Nucleus accumbens (tissue), 56 donors: ENCODE measurements around the gene HIVEP3.

Experiments used
- DNase-seq, 56 donors: peaks; one replicate each; lab custom pipeline; 2025; lab: John Stamatoyannopoulos, UW

The HIVEP3 gene

DNA sequence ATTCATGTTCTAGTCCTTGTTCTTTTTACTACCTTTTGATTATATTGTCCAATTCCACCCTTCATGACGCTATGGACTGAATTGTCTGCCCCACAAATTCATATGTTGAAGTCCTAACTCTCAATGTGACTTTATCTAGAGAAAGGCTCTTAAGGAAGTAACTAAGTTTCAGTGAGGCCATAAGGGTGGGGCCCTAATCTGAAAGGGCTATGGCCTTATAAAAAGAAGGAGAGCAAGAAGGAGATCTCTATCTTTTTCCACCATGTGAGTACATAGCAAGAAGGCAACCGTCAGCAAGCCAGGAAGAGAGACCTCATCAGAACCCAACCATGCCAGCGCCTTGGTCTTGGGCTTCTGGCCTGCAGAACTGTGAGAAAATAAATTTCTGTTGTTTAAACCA is 95.9 kb downstream of the HIVEP3 start:
- no peak for DNase-seq

DNA sequence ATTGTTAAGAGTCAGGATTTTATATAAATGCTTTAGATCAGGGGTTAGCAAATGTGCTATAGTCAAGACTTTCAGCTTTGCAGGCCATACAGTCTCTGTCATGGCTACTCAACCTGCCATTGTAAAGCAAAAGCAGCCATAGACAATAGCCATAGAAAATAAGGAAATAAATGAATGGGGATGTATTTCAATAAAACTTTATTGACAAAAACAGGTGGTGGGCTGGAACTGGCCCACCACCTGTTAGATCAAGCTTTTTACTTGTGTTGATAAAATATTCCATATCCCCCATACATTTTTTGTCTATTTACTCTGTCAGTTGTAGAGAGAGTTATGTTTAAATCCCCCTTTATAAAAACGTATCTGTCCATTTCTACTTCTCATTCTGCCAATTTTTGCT is 98.9 kb downstream of the HIVEP3 start:
- no peak for DNase-seq

DNA sequence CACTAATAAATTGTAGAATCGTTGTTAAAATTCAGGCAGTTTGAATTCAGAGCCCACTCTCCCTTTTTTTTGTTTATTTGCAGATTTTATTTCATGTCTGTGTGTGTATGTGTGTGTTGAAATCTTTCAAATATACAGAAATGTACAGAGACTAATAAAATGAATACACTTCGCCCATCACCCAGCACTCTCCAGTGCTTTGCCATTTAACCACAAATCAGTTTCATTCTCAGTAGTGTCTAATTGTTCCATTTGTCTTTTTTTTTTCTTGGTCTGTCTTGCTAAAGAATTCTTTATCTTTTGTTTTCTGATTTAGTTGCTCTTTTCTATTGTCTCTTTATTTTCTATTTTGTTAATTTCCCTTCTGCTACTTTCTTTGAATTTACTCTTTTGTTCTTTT is 99.7 kb downstream of the HIVEP3 start:
- no peak for DNase-seq

DNA sequence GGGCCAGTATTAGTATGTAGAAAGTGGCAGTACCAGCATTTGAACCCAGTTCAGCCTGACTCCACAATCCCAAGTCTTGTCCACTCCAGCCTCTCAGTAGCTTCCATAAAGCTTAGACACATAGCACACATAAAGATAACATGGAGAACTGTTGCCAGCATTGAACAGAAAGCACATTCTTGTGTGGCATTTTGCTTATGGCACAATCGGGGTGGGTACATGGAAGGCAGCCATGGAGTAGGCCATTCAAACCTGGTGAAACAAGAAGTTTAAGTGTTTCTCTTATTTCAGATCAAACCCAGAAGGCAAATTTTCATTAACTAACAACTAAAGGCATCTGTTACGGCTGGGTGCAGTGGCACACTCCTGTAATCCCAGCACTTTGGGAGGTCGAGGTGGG is 102.7 kb downstream of the HIVEP3 start:
- no peak for DNase-seq

DNA sequence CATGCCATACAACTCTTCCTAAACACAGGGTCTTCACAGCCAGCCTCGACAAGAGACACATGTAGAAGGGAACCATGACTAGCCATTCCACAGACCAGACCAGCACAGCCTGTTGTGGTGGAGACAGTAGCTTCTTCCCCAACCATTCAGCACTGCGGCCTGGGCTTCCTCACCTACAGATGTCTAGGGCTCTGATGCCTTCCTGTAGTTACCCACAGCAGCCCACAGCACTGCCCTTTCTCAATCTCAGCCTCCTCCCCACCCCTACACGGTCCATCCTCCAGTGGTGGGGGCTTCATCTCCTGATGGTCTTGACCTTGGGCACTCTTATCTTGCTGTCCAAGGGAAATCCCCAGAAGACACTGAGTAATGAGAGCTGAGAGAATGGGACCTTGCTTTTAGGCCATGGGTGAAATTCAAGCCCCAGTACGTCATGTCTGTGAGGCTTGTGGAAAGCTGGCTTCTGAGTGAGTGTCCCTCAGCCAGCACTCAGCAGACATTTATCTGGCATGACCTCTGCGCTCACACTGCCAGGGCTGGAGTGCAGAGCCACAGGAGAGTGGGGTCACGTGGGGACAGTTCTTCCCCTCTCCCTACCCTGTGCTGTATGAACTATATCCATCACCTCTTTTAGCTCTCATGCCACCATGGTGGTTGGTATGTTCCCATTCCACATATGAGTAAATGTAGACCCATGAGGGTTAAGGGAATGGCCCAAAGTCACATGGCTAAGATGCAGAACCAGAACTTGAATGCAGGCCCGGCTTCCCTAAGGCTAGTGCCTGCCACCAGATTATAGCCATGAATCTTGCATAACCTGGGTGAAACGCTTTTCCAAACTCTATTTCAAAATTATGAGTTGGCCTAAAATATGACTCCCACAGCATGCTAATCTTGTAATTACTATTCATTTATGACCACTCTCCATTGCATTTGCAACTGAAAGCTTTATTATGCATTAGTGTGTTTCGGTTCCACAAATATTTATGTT is 104.7 kb downstream of the HIVEP3 start:
- no peak for DNase-seq

DNA sequence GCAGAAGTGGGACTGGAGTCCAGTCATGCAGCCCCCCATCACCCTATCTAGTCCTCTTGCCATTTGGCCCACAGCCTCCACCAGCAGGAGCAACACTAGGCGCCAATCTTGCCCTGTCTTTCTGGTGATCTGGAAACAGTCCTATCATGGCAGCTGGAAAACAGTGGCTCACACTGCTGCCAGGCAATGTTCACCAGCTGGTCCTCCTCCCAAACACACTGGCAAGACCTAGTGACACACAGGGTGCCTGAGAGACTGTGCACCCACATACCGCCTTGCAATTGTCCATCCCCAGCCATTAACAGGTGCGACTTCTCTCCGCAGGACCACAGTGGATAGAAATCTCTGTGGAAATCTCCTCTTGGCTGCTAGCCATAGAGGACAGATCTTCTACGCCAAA is 105.5 kb downstream of the HIVEP3 start:
- DNase-seq = no peak

DNA sequence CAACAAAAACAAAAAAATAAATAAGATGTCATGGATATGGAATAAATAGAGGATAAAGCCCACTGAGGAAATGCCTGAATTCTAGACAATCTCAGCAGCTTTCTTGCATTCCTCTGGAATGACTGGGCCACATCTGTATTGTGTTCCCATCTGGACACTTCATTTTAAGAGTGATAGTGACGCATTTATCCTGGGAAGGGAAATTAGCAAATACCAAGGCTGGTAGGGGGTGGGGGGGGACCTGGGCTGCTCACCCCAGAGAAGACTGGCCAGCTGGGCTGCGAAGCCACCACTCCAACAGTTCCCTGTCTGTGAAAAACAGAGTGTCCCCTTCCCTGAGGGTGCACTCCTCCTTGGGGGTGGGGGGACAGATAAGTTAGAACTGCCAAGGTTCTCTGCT is 106.3 kb downstream of the HIVEP3 start:
- no peak for DNase-seq

DNA sequence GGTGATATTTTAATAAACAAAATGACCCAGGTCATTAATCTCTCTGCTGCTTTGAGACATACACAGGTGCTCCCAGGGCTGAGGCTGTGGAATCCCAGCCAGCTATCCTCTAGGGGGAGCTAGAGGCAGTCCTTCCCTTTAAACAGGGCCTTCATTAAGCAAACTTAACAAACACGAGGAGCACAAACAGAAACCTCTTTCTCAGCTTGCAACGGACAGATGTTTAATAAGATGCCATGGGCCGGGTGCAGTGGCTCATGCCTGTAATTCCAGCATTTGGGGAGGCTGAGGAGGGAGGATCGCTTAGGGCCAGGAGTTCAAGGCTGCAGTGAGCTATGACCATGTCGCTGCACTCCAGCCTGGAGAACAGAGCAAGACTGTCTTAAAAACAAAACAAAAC is 106.7 kb downstream of the HIVEP3 start:
- DNase-seq = peak in 11 of 56 donors; percentile 2 to 38 (median 14)

DNA sequence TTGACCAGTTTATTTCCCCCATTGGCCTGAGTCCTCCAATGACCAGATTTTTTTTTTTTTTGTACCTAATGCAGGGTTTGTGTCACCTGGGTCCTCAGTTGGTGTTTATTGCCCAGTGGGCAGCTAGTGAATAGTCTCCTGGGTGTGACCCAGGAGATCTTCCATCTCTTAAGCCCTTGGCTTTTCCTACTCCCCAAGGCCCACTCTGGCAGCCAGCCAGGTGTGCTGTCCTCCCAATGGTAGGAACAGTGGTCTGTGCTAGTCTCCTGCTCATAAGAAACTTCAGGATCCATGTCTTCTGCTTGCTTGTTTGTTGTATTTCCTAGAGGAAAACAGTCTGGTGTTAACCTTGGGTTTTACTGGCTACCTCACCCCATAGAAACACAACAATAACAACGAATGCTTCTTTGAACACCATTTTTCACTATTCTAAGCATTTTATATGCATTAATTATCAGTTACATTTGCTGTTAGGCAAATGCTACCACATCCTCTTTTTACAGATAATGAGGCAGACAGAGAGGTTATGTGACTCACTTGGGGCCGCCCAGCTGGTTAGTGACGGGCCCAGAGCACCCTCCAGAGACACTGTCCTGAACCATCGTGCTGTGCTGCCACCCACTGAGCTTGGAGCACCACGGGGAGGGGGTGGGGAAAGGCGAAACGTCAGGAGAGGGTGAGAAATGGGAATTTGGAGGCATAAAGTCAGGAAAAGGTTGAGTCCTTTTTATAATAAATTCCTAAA is 107.5 kb downstream of the HIVEP3 start:
- DNase-seq = no peak

DNA sequence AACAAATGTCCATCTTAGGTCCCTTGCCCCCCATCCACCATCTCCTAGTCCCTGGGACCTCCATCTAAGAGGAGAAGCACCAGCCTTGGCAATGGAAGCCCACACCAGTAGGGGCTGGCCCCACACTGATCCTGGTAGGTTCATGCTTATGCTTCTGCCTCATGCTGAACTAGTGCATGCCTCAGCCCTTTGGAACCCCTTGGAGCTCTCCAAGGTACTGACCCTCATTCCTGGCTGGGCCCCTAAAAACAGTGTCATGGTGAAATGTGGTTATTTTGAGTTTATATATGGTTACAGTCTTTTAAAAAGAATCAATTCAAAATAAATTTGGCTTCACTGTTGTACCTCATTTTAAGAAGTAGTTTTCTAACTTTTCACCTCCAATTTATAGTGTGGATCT is 108.3 kb downstream of the HIVEP3 start:
- DNase-seq = peak in 1 of 56 donors; percentile 12

DNA sequence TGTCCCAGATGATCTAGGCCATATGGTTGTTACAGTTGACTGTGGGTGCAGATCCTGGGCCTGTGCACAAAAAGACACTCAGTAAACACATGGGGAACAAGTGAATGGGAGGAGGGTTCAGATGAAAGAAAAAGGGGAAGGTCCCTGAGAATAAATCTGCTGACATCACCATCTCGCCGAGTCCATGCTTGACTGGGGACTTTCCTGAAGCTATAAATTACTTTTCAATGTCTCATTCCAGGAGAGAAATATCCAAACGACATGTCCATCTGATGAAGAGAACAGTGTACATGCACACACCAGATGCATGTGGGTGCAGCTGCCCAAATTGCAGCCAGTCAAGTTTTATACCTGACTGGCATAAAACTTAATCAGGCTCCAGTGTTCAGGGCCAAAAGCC is 109.0 kb downstream of the HIVEP3 start:
- DNase-seq = no peak

DNA sequence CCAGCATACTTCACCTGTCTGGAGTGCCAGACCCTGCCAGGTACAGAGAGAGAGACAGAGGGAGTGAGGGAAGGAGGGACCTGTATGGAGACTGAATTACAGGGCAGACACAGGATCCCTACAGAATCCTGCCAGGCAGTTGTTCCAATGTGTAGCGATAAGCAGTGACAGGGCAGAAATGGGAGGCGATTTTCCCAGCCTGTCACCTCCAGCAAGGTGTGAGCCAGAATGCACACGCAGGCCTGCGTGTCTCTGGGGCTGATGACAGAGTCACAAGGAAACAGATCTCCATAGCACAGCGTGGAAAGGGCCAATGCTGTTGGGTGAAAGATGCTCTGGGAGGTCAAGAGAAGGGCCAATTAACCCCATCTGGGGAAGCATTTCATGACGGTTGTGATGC is 111.3 kb downstream of the HIVEP3 start:
- no peak for DNase-seq

DNA sequence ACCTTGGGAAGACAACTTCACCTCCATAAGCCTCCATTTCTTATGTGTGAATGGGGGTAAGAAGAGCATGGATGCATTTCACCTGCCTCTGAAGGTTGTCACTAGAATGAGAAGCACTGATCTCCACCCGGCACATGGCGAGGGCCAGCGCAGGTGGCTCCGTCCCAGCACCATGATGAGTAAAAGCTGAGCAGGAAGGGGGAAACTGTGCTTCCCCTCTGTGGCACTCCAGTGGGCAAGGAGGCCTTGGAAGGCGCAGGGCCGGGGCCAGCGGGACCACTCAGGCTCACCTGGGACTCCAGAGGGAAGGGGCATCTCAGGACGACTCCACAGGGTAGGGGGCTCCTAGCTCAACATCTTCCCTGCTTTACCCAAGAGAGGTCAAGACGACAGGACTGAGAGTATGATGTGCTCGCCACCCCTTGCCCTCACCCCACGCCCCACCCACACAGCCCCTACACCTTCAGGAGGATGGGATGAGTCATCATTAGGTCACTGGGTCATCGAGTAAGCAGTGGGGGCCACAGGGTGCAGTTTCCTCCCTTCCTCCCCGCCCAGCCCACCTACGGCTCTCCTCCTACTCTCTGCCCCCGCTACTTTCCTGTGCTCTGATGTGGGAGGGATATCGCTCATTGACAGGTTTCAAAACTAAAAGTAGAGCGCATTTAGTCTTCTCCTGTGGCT is 112.1 kb downstream of the HIVEP3 start:
- DNase-seq = peak in 1 of 56 donors; percentile 15

DNA sequence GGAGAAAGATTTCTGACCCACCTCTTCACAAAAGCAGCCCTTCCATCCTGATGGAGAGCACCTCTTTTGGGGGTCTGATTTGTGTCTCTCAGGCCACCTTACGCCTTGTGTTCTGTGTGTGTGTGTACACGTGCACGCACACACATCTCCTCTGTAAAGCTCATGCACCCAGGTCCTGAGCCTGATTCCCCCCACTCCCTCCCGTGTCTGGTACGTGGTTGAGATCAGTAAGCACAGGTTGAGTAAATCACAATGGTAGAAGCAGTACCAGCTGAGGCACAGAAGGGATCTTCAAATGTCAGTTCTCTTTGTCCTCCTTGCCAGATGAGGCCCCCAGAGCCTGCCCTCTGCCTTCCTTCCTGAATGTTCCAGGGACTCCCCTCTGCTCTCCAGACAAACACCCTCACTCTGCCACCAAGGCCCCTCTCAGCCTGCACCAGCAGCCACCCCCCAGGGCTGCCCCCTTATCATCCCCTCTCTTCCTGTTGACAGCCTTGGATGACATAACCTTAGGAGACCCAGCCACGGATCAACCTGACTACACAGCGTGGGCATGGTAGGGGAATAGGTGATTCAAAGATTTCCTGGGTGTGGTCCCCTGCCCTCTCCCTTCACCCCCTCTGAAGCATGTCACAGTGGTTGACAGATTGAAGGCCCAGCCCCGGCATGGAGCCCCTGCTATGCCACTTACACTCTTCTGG is 112.8 kb downstream of the HIVEP3 start:
- DNase-seq = no peak

DNA sequence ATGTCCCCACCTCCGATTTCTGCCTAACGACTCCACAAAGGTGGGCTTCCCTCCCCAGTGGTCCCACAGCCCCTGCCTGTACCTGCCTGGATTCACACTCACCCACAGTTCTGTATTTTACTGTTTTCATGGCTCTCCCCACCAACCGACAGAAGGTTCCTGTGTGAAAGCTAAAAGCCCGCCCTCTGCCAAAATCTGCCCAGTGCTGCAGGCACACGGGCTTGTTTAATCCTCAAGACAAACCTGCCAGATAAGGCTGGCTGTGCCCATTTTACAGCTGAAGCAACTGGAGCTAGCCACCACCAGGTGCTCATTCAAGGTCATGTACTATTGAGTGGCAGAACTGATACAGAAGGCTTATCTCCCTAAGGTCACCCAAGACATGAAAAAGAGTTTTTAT is 114.5 kb downstream of the HIVEP3 start:
- no peak for DNase-seq

DNA sequence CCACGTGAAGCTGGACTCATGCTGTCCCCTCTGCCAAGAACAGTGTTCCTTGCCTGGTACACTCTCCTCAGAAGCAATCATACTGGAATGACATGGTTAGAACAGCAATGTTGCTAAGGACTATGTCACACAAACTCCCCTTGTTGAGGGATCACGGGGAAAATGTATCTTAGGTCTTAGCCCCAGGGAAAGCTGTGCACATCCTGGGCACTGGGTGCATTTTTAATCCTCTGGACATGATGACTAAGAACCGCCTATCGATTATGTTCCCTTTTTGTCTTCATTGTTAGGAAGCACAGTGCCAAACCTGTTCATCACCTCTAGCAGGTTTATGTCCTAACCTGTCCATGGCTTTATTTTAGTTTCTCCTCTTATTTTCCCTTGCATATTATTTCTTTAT is 115.1 kb downstream of the HIVEP3 start:
- DNase-seq = no peak

DNA sequence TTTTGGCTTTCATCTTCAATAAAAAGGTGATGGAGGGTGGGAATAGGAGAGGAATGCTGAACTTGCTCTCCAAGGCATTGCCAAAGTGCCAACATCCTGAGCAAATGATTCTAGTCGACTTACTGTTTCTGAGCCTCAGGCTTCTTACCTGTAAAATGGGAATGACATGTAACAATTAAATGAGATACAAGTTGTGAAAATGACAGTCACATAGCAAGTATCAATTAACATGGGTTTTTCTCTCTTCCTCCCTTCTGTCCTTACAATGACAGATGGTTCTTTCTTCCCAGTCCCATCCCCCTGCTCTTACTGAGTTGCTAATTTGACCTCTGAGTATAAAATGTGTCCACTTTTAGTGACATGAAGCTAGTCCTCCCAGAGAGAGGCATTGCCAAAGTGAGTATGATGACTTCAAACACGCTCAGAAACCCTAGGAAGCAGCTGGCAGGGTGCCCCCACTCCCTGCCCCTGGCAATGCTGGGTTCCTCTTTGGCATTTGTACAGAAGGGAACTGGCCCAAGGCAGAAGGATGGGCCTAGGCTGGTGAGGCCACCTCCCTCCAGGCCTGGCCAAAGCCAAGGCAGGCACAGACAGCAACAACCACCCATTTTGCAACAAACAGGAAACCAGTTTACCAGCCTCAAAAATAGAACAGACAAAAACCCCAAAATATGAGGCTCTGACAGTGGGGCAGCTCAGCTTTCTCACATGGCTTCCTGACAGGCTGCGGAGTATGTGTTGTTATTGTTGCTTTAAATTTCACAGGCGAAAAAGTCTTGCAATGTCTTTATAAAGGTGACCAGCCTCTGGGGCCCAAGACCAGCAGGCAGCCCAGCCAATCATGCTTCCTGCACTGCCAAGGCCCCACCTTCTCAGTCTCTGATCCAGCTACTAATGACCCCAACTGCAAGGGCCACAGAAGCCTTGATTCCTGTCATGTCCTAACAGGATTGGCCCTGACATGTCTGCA is 115.9 kb downstream of the HIVEP3 start:
- DNase-seq = peak in 42 of 56 donors; percentile 5 to 67 (median 30)

DNA sequence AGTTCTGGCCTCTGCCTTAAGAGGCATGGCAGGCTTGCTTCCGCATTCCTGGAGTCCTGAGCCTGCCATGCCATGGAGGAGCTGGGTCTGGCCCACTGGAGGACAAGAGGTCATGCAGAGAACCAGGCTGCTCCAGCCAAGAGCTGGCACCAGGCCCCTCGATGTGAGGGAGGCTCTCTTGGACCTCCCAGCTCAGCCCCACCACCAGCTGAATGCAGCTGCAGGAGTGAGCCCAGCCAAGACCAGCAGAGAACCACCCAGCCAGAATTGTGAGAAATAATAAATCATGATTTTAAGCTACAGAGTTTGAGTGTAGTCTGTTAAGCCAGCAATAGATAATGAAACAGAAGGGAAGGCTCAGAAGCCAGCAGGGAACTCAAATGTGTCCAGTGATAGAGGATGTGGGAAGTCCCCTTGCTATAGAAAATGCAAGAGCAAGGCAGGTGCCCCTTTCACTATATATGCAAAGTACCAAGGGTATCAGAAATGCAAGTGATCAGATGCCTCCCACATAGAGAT is 118.4 kb downstream of the HIVEP3 start:
- DNase-seq = peak in 1 of 56 donors; percentile 27

DNA sequence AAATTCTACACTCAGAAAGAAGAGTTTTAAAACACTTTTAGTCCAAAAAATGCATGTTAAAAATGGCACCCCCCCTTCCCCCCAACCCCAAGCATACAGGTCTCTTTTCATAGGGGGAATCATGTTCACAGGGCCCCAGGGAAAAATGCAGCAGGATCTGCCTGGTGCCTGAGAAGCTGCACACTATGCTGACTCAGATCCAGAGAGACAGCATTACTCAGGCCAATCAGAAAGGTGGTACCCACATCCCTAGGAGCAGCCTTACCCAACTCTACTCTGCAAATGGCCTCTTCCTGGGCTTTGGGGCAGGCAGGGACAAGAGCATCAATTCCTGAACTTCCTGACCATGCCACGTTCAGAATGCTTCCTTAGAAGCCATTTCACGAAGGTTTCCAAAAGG is 119.0 kb downstream of the HIVEP3 start:
- no peak for DNase-seq
